Ectodermal cell (in vitro differentiated cells): ENCODE data around the gene PPFIBP2.

Experiments used
- H3K27ac ChIP-seq: 2 replicates; pipeline ENCODE4 v1.7.0; 2013; ENCODE audit warnings: mild to moderate bottlenecking, low read depth, low read length; ENCODE audit not compliant: insufficient read depth, poor library complexity, severe bottlenecking
- H3K27me3 ChIP-seq: 2 replicates; pipeline ENCODE4 v1.7.0; 2013; ENCODE audit warnings: mild to moderate bottlenecking, low read length; ENCODE audit not compliant: insufficient read depth, control insufficient read depth, poor library complexity, severe bottlenecking
- H3K36me3 ChIP-seq: one replicate; pipeline ENCODE4 v1.7.0; 2013; ENCODE audit warnings: low read length; ENCODE audit not compliant: control insufficient read depth, insufficient read depth
- H3K4me1 ChIP-seq: one replicate; pipeline ENCODE4 v1.7.0; 2013; ENCODE audit warnings: low read length; ENCODE audit not compliant: control insufficient read depth, insufficient read depth
- H3K4me3 ChIP-seq: 2 replicates; pipeline ENCODE4 v1.7.0; 2013; ENCODE audit warnings: low read depth, low read length, control low read depth; ENCODE audit not compliant: insufficient read depth
- H3K9me3 ChIP-seq: 2 replicates; pipeline ENCODE4 v1.7.0; 2013; ENCODE audit warnings: mild to moderate bottlenecking, low read length, moderate library complexity; ENCODE audit not compliant: control insufficient read depth
- WGBS, 2 experiments: methylation state at CpG; one replicate each; pipeline ENCODE4 v1.1.7; 2013; ENCODE audit warnings: missing lambda C conversion rate in 2 of 2; 5-methylcytosine and 5-hydroxymethylcytosine counted together

Gene PPFIBP2

DNA sequence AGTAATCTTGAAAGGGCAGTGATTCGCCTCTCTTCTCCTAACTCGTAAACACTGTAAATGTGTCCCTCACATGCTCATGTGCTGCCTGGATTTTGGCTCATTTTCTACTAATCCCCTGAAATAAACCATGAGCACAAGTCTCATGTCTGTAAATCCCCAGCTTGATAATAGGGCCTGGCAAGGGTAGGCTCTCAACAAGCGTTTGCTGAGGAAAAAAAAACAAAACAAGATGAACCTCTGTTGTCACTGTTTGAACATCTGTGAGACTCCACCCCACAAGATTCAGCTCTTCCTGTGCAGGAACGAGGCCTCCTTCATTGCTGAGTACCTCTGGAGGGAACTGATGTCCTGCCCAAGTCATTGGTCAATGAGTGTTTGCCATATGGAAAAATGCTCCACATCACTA is 164.0 kb downstream of the PPFIBP2 start:
- Histone ChIP-seq H3K36me3 (no peaks in the 10 kb centered on the region), H3K9me3 (no peaks in the 10 kb centered on the region), H3K4me3 (no peak overlapping the region), H3K4me1 (no peaks in the 10 kb centered on the region), H3K27me3 (peaks cover 19% of the 10 kb centered on the region), H3K27ac (no peak overlapping the region)
- 70 to 74% methylated on average over 4 of the region's 4 CpGs for WGBS, 2 experiments

DNA sequence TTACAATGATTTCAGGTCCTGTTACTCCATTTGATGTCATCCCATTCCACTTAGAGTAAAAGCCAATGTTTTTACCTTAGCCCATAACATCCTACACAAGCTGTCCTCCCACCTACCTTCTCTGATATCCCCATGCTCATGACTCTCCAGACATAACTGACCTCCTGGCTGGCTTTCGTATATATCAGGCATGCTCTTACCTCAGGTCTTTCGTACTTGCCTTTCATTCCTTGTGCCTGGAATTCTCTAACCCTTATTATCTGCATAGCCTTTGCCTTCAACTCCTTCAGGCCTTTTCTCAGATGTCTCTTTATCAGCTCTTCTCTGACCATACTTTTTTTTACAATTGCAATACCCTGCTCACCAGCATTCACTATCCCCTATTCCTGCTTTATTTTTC is 169.8 kb downstream of the PPFIBP2 start:
- H3K9me3 ChIP-seq = no peaks in the 10 kb centered on the region
- H3K36me3 ChIP-seq = no peaks in the 10 kb centered on the region
- 92 to 94% methylated on average over 2 of the region's 2 CpGs for WGBS, 2 experiments
- H3K27me3 ChIP-seq = no peaks in the 10 kb centered on the region
- no peak overlapping the region for H3K4me3 ChIP-seq
- H3K27ac ChIP-seq = no peak overlapping the region
- no peaks in the 10 kb centered on the region for H3K4me1 ChIP-seq

DNA sequence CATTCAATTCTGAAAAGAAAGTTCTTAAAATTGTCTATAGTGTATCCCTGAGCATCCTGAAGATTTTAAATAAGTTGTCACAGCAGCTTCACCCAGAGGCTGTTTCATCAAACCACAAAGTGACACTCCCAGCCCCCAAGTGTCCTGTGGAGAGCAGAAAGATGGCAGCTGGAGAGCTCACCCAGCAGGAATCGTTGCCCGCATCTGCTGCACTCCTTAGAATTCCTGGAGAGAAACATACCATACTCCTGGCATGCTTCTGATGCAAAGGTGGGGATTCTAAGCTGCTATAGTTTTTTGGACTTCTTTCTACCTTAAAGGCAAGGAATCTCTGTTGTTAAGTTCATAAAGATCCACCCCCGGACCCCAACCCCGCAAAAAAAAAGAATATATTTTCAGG is 173.0 kb downstream of the PPFIBP2 start:
- H3K27me3 ChIP-seq = no peaks in the 10 kb centered on the region
- no peak overlapping the region for H3K4me3 ChIP-seq
- H3K9me3 ChIP-seq = no peaks in the 10 kb centered on the region
- no peak overlapping the region for H3K27ac ChIP-seq
- H3K36me3 ChIP-seq = no peaks in the 10 kb centered on the region
- peaks cover 3% of the 10 kb centered on the region for H3K4me1 ChIP-seq
- 75 to 85% methylated on average over 4 of the region's 4 CpGs for WGBS, 2 experiments

DNA sequence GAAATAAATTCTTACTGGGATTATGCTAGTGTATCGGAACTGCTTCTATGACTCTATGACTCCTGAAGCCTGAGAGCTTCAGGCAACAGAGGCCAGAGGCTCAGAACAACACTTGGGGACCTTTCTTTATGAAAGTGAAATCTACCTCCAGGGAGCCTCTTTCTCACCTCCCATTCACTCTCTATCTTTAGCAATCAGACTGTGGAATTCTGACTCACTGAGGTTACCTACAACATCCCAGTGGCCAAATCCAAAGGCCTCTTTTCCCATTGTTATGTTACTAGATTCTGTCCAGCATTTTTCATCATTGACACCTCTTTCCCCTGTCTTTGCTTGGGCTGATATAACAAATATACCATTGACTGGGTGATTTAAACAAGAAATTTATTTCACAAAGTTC is 173.6 kb downstream of the PPFIBP2 start:
- WGBS, 2 experiments = 90 to 95% methylated on average over 1 of the region's 1 CpG

DNA sequence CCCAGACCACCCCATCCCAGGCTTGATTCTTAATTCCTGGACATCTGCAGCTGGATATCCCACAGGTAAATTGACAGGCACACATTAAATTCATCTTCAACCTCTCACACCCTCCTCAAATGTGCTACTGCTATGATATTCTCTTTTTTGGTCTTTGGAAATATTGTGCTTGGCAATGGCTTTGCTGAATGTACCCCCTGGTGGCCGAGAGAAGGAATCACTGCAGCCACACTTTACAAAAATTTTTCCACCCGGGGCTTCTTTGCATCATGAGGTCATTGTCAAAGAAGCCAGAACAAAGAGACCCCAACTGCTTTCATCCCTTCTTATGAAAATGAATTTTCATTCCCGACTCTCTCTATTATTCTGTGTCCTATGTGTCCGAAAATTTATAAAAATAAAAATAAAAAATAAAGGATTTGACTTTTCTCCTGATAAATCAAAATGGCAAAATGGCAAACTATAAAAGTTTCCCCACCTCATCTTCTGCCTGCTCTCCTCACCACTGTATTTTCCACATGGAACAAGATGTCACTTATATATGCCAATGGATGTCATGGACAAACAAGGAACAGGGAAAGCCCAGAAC is 174.5 kb downstream of the PPFIBP2 start:
- H3K27me3 ChIP-seq = no peaks in the 10 kb centered on the region
- WGBS, 2 experiments = 21 to 29% methylated on average over 2 of the region's 4 CpGs
- H3K36me3 ChIP-seq = no peaks in the 10 kb centered on the region
- H3K27ac ChIP-seq = no peak overlapping the region
- no peaks in the 10 kb centered on the region for H3K9me3 ChIP-seq
- peaks cover 3% of the 10 kb centered on the region for H3K4me1 ChIP-seq
- no peak overlapping the region for H3K4me3 ChIP-seq

More for the DNA sequence above, 173.6 kb downstream of the PPFIBP2 start:
- no peaks in the 10 kb centered on the region for H3K9me3 ChIP-seq
- H3K4me1 ChIP-seq = peaks cover 3% of the 10 kb centered on the region
- H3K27ac ChIP-seq = no peak overlapping the region
- no peaks in the 10 kb centered on the region for H3K36me3 ChIP-seq
- no peaks in the 10 kb centered on the region for H3K27me3 ChIP-seq
- no peak overlapping the region for H3K4me3 ChIP-seq

DNA sequence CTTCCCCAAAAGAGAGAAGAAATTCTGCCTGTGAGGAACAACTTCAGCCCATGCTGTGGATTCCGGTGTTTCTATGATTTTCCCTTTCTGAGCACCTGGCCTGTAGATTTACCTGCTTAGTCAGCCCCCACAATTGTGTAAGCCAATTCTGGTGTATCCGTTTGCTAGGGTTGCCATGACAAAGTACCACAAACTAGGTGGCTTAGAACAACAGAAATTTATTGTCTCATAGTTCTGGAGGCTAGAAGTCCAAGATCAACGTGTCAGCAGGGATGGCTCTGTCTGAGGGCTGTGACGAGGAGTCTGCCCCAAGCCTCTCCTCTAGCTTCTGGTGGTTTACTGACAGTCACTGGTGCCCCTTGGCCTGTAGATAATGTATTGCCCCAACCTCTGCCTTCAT is 175.4 kb downstream of the PPFIBP2 start:
- H3K4me1 ChIP-seq = peaks cover 3% of the 10 kb centered on the region
- H3K27me3 ChIP-seq = no peaks in the 10 kb centered on the region
- H3K27ac ChIP-seq = no peak overlapping the region
- WGBS, 2 experiments = 82 to 84% methylated on average over 4 of the region's 4 CpGs
- H3K9me3 ChIP-seq = no peaks in the 10 kb centered on the region
- H3K4me3 ChIP-seq = no peak overlapping the region
- H3K36me3 ChIP-seq = no peaks in the 10 kb centered on the region

DNA sequence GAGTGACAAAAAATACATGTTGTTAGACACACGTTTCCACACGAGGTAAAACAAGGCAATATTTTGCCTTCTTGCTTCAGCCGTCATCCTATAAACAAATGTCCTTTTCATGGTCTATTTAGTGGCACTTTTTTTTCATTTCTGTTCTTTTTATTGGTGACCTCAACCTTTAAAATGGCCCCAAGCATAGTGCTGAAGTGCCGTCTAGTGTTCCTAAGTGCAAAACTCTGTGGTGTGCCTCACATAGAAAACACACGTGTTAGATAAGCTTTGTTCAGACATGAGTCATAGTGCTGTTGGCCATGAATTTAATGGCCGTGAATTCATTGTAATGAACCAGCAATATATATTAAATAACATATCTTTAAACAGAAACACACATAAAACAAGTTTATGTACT is 176.8 kb downstream of the PPFIBP2 start:
- Histone ChIP-seq H3K36me3 (no peaks in the 10 kb centered on the region), H3K4me1 (peaks cover 3% of the 10 kb centered on the region), H3K4me3 (no peak overlapping the region), H3K27me3 (no peaks in the 10 kb centered on the region), H3K9me3 (no peaks in the 10 kb centered on the region), H3K27ac (no peak overlapping the region)
- 94 to 96% methylated on average over 5 of the region's 6 CpGs for WGBS, 2 experiments

DNA sequence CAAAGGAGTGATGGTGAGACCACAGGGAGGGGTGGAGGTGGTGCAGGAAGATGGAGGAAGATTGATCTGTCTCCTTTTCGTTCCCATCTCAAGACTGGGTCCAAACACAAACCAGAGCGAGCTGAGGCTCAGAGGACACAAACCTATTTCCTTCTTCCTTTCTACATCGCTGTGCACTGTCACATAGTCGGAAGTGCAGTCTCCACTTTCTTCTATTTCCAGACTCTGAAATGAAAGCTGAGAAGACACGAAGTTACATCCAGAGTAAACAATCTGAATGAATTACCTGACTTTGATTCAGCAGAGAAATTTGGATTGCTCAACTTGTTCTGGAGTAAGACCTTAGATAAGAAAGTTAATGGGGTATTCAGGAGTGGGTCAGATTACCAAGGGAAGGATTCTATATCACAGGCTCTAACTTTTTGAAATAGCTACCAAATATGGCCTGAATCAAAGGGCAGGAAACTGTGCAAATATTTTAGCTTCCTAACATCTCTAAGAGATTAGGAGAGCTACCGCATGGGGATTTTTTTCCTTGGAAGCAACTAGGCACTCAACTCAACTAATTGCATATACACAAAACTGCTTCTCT is 178.1 kb downstream of the PPFIBP2 start:
- no peak overlapping the region for H3K4me3 ChIP-seq

DNA sequence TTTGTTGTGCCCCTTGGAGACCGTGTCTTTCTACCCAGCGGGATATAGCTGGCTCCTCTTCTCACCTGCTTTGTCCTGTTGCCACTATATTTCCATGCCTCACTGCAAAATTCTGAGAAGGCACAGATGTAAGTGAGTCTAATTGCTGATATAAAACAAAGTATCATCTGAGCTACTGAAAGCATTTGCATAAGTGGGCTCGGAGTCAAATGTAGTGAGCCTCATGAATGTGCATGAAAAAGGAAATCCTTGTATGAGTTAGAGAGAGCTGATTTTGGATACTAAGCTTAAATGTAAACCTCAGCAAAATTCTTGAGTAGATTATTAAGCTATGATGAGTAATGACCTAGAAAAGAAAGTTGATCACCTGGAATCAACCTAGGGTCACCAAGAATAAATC is 178.6 kb downstream of the PPFIBP2 start:
- Histone ChIP-seq H3K36me3 (no peaks in the 10 kb centered on the region), H3K4me1 (peaks cover 3% of the 10 kb centered on the region)
- WGBS, 2 experiments = 92 to 94% methylated on average over 3 of the region's 3 CpGs

More for the DNA sequence above, 178.1 kb downstream of the PPFIBP2 start:
- Histone ChIP-seq H3K4me1 (peaks cover 3% of the 10 kb centered on the region), H3K9me3 (no peaks in the 10 kb centered on the region), H3K36me3 (no peaks in the 10 kb centered on the region), H3K27me3 (no peaks in the 10 kb centered on the region), H3K27ac (no peak overlapping the region)
- WGBS, 2 experiments = 89 to 92% methylated on average over 6 of the region's 6 CpGs

DNA sequence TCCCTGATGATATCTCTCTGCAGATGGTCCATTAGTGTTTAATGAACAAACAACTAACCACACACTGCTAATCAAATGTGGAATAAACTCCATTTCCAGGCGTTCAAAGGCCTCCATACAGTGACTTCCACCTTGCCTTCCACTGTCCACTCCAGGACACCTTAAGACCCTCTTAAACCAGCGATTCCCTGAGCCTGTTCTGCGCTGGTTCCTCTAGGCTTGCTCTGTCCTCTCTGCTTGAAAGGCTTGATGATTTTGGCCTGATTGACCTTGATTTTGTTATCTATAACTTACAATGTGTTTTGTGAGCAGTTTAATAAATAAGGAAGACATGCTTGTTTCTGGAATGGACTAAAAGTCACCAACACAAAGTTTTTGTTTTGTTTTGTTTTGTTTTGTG is 180.4 kb downstream of the PPFIBP2 start:
- no peaks in the 10 kb centered on the region for H3K36me3 ChIP-seq
- no peaks in the 10 kb centered on the region for H3K27me3 ChIP-seq
- H3K9me3 ChIP-seq = no peaks in the 10 kb centered on the region
- no peak overlapping the region for H3K4me3 ChIP-seq
- peaks cover 3% of the 10 kb centered on the region for H3K4me1 ChIP-seq
- WGBS, 2 experiments = 92 to 93% methylated on average over 3 of the region's 3 CpGs
- no peak overlapping the region for H3K27ac ChIP-seq

More for the DNA sequence above, 178.6 kb downstream of the PPFIBP2 start:
- H3K9me3 ChIP-seq = no peaks in the 10 kb centered on the region
- H3K27me3 ChIP-seq = no peaks in the 10 kb centered on the region
- H3K4me3 ChIP-seq = no peak overlapping the region
- no peak overlapping the region for H3K27ac ChIP-seq
